Activated CD4-positive, CD25-positive, alpha-beta regulatory T cell treated with anti-CD3 and anti-CD28 coated beads, Interleukin-2, amount 50 U/mL, for 72 hours (primary cell): ENCODE measurements around the gene N4BP2L1.
A peak's percentile ranks its signal among the peaks of the same experiment; 100 is the strongest.

Experiments
- DNase-seq: peaks from one replicate; pipeline ENCODE4 v3.0.0; 2021

N4BP2L1 gene

GRCh38 chr13:32430018-32430747, 2.3 kb upstream of the N4BP2L1 start:
- no peak for DNase-seq

- no peak for DNase-seq
Observed at GRCh38 chr13:32429433-32429909, 1.5 kb upstream of the N4BP2L1 start.

- no peak for DNase-seq
Observed at GRCh38 chr13:32428581-32429432, 877 bp upstream of the N4BP2L1 start.

- peak; percentile 61 for DNase-seq
Observed at GRCh38 chr13:32426990-32427851, 709 bp downstream of the N4BP2L1 start.

GRCh38 chr13:32426191-32426989, 1.5 kb downstream of the N4BP2L1 start:
- peak; percentile 34 for DNase-seq

- DNase-seq = no peak
Observed at GRCh38 chr13:32425158-32425557, 2.8 kb downstream of the N4BP2L1 start.

- no peak for DNase-seq
Observed at GRCh38 chr13:32423592-32423991, 4.3 kb downstream of the N4BP2L1 start.

GRCh38 chr13:32419862-32420261, 8.1 kb downstream of the N4BP2L1 start:
- no peak for DNase-seq

- no peak for DNase-seq
Observed at GRCh38 chr13:32417995-32418394, 9.9 kb downstream of the N4BP2L1 start.

GRCh38 chr13:32415019-32415418, 12.9 kb downstream of the N4BP2L1 start:
- no peak for DNase-seq

- no peak for DNase-seq
Observed at GRCh38 chr13:32414580-32414979, 13.3 kb downstream of the N4BP2L1 start.

GRCh38 chr13:32413284-32413683, 14.6 kb downstream of the N4BP2L1 start:
- DNase-seq = no peak

- no peak for DNase-seq
Observed at GRCh38 chr13:32409561-32410421, 18.1 kb downstream of the N4BP2L1 start.

GRCh38 chr13:32409001-32409313, 19.0 kb downstream of the N4BP2L1 start:
- DNase-seq = no peak

GRCh38 chr13:32408296-32409000, 19.5 kb downstream of the N4BP2L1 start:
- DNase-seq = no peak

GRCh38 chr13:32407854-32408253, 20.1 kb downstream of the N4BP2L1 start:
- no peak for DNase-seq

- DNase-seq = no peak
Observed at GRCh38 chr13:32403108-32403507, 24.8 kb downstream of the N4BP2L1 start.

- no peak for DNase-seq
Observed at GRCh38 chr13:32391101-32391619, 36.8 kb downstream of the N4BP2L1 start.

GRCh38 chr13:32390484-32390883, 37.4 kb downstream of the N4BP2L1 start:
- DNase-seq = no peak

- no peak for DNase-seq
Observed at GRCh38 chr13:32390048-32390447, 37.9 kb downstream of the N4BP2L1 start.
